ENCODE results near the gene POLN.

The POLN gene

GRCh38 chr4:2025817-2026216, 216.1 kb downstream of the POLN start:
- DNase-seq = no peak

GRCh38 chr4:2024683-2025082, 217.2 kb downstream of the POLN start:
- DNase-seq = no peak

All from islet precursor cell (in vitro differentiated cells).